HepG2 (cell line): ENCODE results near the gene GMEB2. TPM values are rescaled to one million over a fixed set of nuclear protein-coding genes. Genes with fewer than 3 reads are reported as not detected.

ENCODE experiments used
- ADNP ChIP-seq: sonication (generic); formaldehyde crosslinking; IDR thresholded peaks from 2 replicates; pipeline ENCODE4 v1.4.0; 2020; ENCODE audit warnings: missing genetic modification reagents
- EEA1 ChIP-seq: sonication (generic); formaldehyde crosslinking; IDR thresholded peaks from 2 replicates; pipeline ENCODE4 v1.5.1; 2020; ENCODE audit warnings: mild to moderate bottlenecking, missing genetic modification reagents, borderline replicate concordance
- GTF2F1 ChIP-seq: fragments of 150-350 bp; IDR thresholded peaks from 2 replicates; pipeline ENCODE4 v1.6.1; 2014; ENCODE audit warnings: low read length
- MATR3 ChIP-seq: sonication (generic); formaldehyde crosslinking; IDR thresholded peaks from 2 replicates; pipeline ENCODE4 v1.4.0; 2020; ENCODE audit warnings: missing genetic modification reagents
- PCBP2 ChIP-seq: fragments of 200-400 bp; formaldehyde crosslinking; optimal IDR thresholded peaks from 2 replicates; pipeline ENCODE3; 2018; ENCODE audit warnings: low read length, low read depth; ENCODE audit not compliant: poor library complexity, severe bottlenecking
- POLR2G ChIP-seq: fragments of 200-400 bp; formaldehyde crosslinking; IDR thresholded peaks from 2 replicates; pipeline ENCODE4 v1.6.1; 2018; ENCODE audit warnings: mild to moderate bottlenecking, low read depth, low read length, moderate library complexity
- RFX1 ChIP-seq: fragments of 450-650 bp; IDR thresholded peaks from 2 replicates; pipeline ENCODE4 v1.6.1; 2017
- SOX13 ChIP-seq, 3 experiments: fragments of 450-650 bp in 1 of 3; sonication (generic) in 1 of 3; formaldehyde crosslinking in 1 of 3; IDR thresholded peaks in 2 of 3; conservative IDR thresholded peaks in 1 of 3; 2 replicates each; pipeline versions ENCODE4 v1.5.0 to v1.6.1; 2016 to 2020; ENCODE audit warnings: antibody characterized with exemption in 1 of 3, mild to moderate bottlenecking in 1 of 3, missing compliant biosample characterization in 1 of 3, missing genetic modification reagents in 1 of 3, moderate library complexity in 1 of 3
- SYNCRIP ChIP-seq: fragments of 200-400 bp; formaldehyde crosslinking; IDR thresholded peaks from 2 replicates; pipeline ENCODE4 v1.6.1; 2018; ENCODE audit warnings: mild to moderate bottlenecking, low read depth, low read length; ENCODE audit not compliant: insufficient read depth
- TSC22D2 ChIP-seq: sonication (generic); formaldehyde crosslinking; IDR thresholded peaks from 2 replicates; pipeline ENCODE4 v1.5.1; 2020; ENCODE audit warnings: missing genetic modification reagents, mild to moderate bottlenecking, borderline replicate concordance
- ZBTB3 ChIP-seq: sonication (generic); formaldehyde crosslinking; IDR thresholded peaks from 2 replicates; pipeline ENCODE4 v1.4.0; 2020; ENCODE audit warnings: low read depth, mild to moderate bottlenecking, moderate library complexity, missing genetic modification reagents, borderline replicate concordance
- ZBTB38 ChIP-seq: sonication (generic); formaldehyde crosslinking; IDR thresholded peaks from 2 replicates; pipeline ENCODE4 v1.5.1; 2020; ENCODE audit warnings: mild to moderate bottlenecking, missing genetic modification reagents
- ZBTB7B ChIP-seq: sonication (generic); formaldehyde crosslinking; IDR thresholded peaks from 2 replicates; pipeline ENCODE4 v1.4.0; 2020; ENCODE audit warnings: missing genetic modification reagents
- ZFAT ChIP-seq: sonication (generic); formaldehyde crosslinking; conservative IDR thresholded peaks from 2 replicates; pipeline ENCODE4 v1.8.1; 2023; ENCODE audit warnings: missing genetic modification reagents, inconsistent platforms
- ZNF205 ChIP-seq: IDR thresholded peaks from 2 replicates; pipeline ENCODE4 v1.6.1; 2018; ENCODE audit warnings: missing biosample characterization, missing genetic modification reagents
- ZNF562 ChIP-seq: sonication (generic); formaldehyde crosslinking; IDR thresholded peaks from 2 replicates; pipeline ENCODE4 v1.8.0; 2022; ENCODE audit warnings: missing genetic modification reagents, borderline replicate concordance
- ZNF761 ChIP-seq: sonication (generic); formaldehyde crosslinking; conservative IDR thresholded peaks from 2 replicates; pipeline ENCODE4 v1.4.0; 2020; ENCODE audit warnings: mild to moderate bottlenecking, missing genetic modification reagents
- ZNF841 ChIP-seq: sonication (generic); formaldehyde crosslinking; IDR thresholded peaks from 2 replicates; pipeline ENCODE4 v1.8.1; 2023; ENCODE audit warnings: missing genetic modification reagents, borderline replicate concordance
- ZNF879 ChIP-seq: sonication (generic); formaldehyde crosslinking; IDR thresholded peaks from 2 replicates; pipeline ENCODE4 v1.8.1; 2023; ENCODE audit warnings: missing genetic modification reagents
- ZSCAN29 ChIP-seq: sonication (generic); formaldehyde crosslinking; conservative IDR thresholded peaks from 2 replicates; pipeline ENCODE4 v1.4.0; 2020; ENCODE audit warnings: mild to moderate bottlenecking, missing genetic modification reagents
- polyA plus RNA-seq, 8 experiments: library from polyadenylated mRNA; depleted of rRNA in 3 of 8; stranded (reverse) in 7 of 8; unstranded in 1 of 8; fragments of >200 nt; fragmentation: Illumina TruSeq in 4 of 8; extraction: Trizol in 4 of 8; gene quantifications; 2 replicates each; pipeline versions ENCODE4 v1.2.1 to v1.2.3, GENCODE V29; 2011 to 2016; ENCODE audit warnings: low read depth in 4 of 8, missing spikeins in 1 of 8, mixed read lengths in 1 of 8; ENCODE audit not compliant: insufficient read depth in 1 of 8
- total RNA-seq, 5 experiments: library from RNA; depleted of rRNA; stranded (reverse); fragments of >200 nt; fragmentation: Illumina TruSeq; extraction: Trizol; gene quantifications; 2 replicates each; pipeline ENCODE4 v1.2.3, GENCODE V29; 2016; ENCODE audit warnings: low read depth in 1 of 5
- TF ChIP-seq, protein P1 (sequence below): sonication (generic); formaldehyde crosslinking; IDR thresholded peaks from 2 replicates; pipeline ENCODE4 v1.4.0; 2020; ENCODE audit warnings: low read depth, mild to moderate bottlenecking, missing genetic modification reagents
- TF ChIP-seq, protein P2 (sequence below): sonication (generic); formaldehyde crosslinking; IDR thresholded peaks from 2 replicates; pipeline ENCODE4 v1.4.0; 2020; ENCODE audit warnings: missing genetic modification reagents, low read depth, mild to moderate bottlenecking, borderline replicate concordance
- TF ChIP-seq, protein P3 (sequence below): sonication (generic); formaldehyde crosslinking; IDR thresholded peaks from 2 replicates; pipeline ENCODE4 v1.4.0; 2020; ENCODE audit warnings: missing genetic modification reagents
- TF ChIP-seq, protein P4 (sequence below): fragments of 450-650 bp; IDR thresholded peaks from 2 replicates; pipeline ENCODE4 v1.6.1; 2017

The GMEB2 gene
- total and polyA plus RNA-seq, 2 of the 13 experiments (the other 11 are each of a cell fraction or from before 2014, with no cell fraction given) = 10.6 to 12.4 TPM

DNA sequence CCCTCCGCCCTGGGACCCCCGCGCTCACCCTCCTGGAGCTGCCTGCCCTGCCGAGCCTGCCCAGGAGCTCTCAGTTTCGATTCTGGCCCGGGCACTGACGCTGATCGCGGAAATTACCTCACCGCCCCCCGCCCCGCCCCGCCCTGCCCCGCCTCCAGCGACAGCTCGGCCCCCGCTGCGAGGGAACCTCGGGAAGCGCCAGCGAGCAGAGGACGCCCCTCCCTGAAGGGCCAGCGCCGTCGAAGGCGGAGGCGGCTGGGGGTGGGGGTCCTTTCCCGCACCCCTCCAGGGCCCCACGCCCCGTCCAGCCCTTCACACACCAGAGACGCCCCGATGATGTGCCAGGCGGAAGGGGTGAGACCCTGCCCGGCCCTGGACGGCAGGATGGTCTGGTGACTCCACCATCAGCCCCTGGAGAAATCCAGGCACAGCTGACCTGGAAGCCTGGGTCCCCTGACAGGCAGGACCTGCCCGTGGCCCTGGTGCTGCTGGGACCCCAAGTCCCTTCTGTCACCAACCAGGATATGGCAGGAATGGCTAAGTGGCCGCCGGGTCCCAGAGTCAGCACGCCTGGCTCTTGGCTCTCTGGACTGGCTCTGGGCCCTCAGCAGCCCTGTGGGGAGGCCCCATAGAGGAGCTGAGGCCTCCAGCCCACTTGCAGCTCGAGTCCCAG lies 52.6 kb downstream of the GMEB2 start, which contains the start of gene HELZ2 (continued):
- TF ChIP-seq, protein P1, sequence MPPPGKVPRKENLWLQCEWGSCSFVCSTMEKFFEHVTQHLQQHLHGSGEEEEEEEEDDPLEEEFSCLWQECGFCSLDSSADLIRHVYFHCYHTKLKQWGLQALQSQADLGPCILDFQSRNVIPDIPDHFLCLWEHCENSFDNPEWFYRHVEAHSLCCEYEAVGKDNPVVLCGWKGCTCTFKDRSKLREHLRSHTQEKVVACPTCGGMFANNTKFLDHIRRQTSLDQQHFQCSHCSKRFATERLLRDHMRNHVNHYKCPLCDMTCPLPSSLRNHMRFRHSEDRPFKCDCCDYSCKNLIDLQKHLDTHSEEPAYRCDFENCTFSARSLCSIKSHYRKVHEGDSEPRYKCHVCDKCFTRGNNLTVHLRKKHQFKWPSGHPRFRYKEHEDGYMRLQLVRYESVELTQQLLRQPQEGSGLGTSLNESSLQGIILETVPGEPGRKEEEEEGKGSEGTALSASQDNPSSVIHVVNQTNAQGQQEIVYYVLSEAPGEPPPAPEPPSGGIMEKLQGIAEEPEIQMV (CRISPR knock-in tag) = no peak
- TF ChIP-seq PCBP2 (no peak), RFX1 (no peak), ZBTB3 (CRISPR knock-in tag) (no peak), SYNCRIP (no peak), SOX13 (IDR thresholded peaks at IDR 0.05) (no peak), SOX13 (CRISPR knock-in tag; conservative IDR thresholded peaks at IDR 0.05 in 1 of 2, IDR thresholded peaks at IDR 0.05 in 1 of 2) (peak in 1 of 2 experiments; percentile 30; a peak in 1 of 4 replicates), ZBTB38 (CRISPR knock-in tag) (peak; percentile 68; the same call in 1 of the 2 replicates), ZNF761 (CRISPR knock-in tag) (no peak), ZNF879 (no peak), EEA1 (CRISPR knock-in tag) (0 out of 2 replicates have a peak, but pooled peaks have one; percentile 58), ZBTB7B (peak; percentile 38; the same call in 1 of the 2 replicates), TSC22D2 (CRISPR knock-in tag) (0 out of 2 replicates have a peak, but pooled peaks have one; percentile 68), ADNP (CRISPR knock-in tag) (no peak; the same call in 1 of the 2 replicates), ZNF562 (CRISPR knock-in tag) (no peak), MATR3 (CRISPR knock-in tag) (no peak; the same call in 1 of the 2 replicates), GTF2F1 (no peak), ZNF841 (no peak), ZSCAN29 (no peak), POLR2G (peak; percentile 65), ZFAT (CRISPR knock-in tag) (0 out of 2 replicates have a peak, but pooled peaks have one; percentile 53), ZNF205 (CRISPR knock-in tag) (no peak)
- TF ChIP-seq, protein P2, sequence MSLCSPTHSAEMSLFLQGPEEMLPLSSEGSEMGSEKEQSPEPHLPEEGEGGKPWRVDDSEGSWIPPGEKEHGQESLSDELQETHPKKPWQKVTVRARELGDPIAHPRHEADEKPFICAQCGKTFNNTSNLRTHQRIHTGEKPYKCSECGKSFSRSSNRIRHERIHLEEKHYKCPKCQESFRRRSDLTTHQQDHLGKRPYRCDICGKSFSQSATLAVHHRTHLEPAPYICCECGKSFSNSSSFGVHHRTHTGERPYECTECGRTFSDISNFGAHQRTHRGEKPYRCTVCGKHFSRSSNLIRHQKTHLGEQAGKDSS (CRISPR knock-in tag) = 0 out of 2 replicates have a peak, but pooled peaks have one; percentile 18
- TF ChIP-seq, protein P3, sequence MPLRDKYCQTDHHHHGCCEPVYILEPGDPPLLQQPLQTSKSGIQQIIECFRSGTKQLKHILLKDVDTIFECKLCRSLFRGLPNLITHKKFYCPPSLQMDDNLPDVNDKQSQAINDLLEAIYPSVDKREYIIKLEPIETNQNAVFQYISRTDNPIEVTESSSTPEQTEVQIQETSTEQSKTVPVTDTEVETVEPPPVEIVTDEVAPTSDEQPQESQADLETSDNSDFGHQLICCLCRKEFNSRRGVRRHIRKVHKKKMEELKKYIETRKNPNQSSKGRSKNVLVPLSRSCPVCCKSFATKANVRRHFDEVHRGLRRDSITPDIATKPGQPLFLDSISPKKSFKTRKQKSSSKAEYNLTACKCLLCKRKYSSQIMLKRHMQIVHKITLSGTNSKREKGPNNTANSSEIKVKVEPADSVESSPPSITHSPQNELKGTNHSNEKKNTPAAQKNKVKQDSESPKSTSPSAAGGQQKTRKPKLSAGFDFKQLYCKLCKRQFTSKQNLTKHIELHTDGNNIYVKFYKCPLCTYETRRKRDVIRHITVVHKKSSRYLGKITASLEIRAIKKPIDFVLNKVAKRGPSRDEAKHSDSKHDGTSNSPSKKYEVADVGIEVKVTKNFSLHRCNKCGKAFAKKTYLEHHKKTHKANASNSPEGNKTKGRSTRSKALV (CRISPR knock-in tag) = 0 out of 2 replicates have a peak, but pooled peaks have one; percentile 48
- TF ChIP-seq, protein P4, sequence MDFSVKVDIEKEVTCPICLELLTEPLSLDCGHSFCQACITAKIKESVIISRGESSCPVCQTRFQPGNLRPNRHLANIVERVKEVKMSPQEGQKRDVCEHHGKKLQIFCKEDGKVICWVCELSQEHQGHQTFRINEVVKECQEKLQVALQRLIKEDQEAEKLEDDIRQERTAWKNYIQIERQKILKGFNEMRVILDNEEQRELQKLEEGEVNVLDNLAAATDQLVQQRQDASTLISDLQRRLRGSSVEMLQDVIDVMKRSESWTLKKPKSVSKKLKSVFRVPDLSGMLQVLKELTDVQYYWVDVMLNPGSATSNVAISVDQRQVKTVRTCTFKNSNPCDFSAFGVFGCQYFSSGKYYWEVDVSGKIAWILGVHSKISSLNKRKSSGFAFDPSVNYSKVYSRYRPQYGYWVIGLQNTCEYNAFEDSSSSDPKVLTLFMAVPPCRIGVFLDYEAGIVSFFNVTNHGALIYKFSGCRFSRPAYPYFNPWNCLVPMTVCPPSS = no peak
